GM21515 (cell line): ENCODE measurements around the gene TLE1.
"Not testable (repeated sequence)": the region's sequence is repeated elsewhere in the genome, so short reads cannot be mapped to it uniquely, and the experiment has no call there.

Source experiments
- ATAC-seq: cut with Tn5 transposase; IDR thresholded peaks from one replicate; pipeline ENCODE4 v1.9.1; 2021; ENCODE audit not compliant: unreplicated experiment

The TLE1 gene

GRCh38 chr9:81623778-81624177 is 65.6 kb downstream of the TLE1 start:
- no peak for ATAC-seq

GRCh38 chr9:81622471-81623255 is 66.7 kb downstream of the TLE1 start:
- ATAC-seq, result no peak

GRCh38 chr9:81621785-81622259 is 67.5 kb downstream of the TLE1 start:
- ATAC-seq, result no peak

- ATAC-seq, result no peak
Observed at GRCh38 chr9:81621118-81621517, 68.2 kb downstream of the TLE1 start.

DNA sequence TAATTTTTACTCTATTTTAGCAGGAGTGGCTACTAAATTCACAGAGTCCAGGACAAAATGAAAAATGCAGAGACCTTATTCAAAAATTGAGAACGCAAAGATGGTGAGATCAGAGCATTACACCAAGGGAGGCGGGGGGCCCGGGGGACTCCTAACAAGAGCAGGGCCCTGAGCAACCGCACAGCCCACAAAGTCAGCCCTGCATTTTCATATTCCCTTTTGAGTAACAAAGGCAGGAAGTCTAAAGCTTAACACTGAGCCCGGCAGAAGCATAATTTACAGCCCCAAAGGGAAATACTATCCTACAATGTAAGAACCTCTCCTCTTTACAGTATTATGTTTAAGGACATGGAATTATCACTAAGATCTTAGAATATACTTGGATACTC is 69.4 kb downstream of the TLE1 start:
- ATAC-seq, result peak; percentile 69

DNA sequence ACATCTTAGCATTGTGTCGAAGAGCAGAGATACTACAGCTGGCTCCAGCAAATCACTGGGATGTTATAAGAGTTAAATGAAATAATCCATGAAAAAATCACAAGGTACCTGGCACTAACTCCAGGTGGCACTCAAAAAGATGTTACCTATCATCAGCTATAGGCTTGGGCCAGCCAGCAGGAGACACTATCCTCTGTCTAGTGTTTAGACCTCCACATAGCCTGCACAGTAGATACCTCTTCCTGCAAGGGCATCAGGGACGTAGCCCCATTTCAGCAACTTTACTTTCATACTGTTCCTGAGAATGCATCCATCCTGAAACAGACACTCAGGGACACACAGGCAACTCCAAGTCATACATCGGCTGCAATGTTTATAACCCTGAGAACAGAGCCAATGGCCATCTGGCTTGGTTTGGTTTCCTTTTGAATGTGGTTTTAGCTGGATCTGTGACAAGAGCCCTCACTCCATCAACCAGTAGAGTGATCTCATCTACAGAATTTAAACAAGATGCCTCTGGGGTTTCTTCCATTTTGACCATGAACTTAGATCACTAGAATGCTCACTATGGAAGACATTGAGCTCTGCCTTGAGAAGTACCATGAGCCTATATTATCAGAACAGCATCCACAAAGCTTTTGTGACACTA is 69.9 kb downstream of the TLE1 start:
- ATAC-seq, result peak; percentile 55

DNA sequence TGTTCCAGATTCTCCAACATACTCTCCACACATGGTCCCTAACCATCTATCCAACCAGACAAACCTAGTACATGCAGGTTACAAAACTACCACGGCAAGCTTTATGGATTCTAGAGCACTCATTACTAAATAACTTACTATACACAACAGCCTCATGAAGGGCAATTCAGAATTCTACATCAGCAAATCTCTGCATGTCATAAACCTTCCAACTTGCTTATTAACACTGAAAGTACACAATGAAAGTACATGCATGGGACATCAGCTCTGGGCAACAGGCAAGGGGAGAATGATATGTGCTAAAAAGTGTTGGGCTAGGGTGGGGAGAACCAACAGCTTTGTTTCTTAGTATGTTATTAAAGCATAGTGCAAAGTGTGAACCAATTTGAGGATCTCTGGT is 70.4 kb downstream of the TLE1 start:
- ATAC-seq, result no peak

DNA sequence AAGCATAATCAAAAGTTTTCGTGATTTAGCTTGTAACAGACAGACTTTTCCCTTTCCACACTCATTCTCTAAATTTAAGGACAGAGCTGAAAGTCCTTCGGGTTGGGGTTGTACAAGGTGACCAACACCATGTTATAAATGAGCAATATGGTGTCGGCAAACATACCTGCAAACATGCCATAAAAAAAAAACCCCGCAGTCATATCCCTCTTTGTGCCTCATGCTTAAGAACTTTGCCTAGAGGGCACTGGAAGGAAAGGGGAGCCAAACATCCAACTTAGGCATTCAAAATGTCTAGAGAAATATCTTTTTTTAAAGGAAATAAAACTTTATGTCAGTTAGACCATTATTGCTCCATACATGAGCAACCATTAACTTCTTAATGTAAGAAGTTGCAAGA is 73.2 kb downstream of the TLE1 start:
- ATAC-seq, result no peak

DNA sequence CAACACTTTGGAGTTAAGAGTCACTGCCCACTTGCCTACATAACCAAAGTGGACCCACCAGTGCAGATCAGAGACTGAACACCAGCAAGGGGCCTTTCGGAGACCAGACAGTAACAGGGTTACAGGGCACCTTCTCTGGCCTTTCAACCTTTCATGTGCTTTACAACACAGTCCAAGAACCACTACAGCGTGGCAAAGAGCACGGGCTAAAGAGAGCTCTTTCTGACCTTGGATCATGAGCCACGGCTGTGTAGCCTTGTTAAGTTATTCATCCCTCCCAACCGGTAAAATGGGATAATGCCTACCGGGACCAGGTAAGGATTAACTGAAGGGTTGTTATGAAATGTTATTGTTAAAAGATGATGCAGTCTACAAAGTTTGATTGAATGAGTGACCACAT is 75.0 kb downstream of the TLE1 start:
- ATAC-seq, result no peak

DNA sequence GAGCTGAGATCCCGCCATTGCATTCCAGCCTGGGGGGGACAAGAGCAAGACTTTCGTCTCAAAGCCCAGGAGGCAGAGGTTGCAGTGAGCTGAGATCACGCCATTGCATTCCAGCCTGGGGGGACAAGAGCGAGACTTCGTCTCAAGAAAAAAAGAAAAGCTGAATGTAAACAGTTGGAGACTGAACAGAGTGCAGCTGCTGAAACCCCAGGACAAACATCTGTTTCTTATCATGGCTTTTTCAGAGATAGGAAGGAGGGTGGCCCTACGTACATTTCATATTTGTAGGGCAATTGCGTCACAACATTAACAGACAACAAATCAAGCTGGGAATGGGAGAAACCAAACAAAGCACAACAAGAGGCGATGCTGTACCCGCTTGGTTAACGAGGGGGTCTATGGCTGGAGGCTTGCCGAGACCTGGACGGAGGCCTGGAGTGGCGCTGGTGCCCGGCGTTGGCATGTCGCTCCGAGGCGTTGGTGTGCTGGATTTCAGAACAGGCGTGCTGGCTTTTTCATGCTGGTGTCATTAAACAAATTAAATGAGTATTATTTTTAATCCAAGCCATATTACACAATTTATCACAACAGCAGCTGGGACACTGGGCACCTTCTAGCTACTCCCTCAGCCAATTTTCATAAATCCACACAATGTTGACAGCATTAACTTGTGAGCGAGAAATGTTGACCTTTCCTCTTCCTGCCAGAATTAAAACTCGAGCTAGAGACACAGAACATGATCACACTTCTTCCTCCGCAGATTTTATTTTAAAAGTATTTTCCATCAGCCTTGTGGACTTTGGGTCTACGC is 76.1 kb downstream of the TLE1 start:
- ATAC-seq, result no peak

GRCh38 chr9:81611664-81612063 is 77.7 kb downstream of the TLE1 start:
- ATAC-seq, result no peak

DNA sequence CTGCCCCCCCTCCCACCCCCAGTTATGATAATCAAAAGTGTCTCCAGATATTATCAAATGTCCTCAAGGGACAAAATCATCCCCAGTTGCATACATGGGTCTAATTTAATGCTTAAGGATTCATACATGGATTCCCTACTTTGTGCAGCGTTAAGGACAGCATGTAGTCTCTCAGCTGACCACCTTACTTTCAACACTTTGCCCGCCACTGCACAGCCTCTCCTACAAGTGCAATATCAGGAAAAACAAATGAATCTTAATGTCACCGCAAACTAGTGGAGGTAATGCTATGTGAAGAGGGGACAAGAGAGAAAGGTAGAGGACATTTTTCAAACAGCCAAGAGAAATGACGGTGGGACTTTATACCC is 78.6 kb downstream of the TLE1 start:
- no peak for ATAC-seq

DNA sequence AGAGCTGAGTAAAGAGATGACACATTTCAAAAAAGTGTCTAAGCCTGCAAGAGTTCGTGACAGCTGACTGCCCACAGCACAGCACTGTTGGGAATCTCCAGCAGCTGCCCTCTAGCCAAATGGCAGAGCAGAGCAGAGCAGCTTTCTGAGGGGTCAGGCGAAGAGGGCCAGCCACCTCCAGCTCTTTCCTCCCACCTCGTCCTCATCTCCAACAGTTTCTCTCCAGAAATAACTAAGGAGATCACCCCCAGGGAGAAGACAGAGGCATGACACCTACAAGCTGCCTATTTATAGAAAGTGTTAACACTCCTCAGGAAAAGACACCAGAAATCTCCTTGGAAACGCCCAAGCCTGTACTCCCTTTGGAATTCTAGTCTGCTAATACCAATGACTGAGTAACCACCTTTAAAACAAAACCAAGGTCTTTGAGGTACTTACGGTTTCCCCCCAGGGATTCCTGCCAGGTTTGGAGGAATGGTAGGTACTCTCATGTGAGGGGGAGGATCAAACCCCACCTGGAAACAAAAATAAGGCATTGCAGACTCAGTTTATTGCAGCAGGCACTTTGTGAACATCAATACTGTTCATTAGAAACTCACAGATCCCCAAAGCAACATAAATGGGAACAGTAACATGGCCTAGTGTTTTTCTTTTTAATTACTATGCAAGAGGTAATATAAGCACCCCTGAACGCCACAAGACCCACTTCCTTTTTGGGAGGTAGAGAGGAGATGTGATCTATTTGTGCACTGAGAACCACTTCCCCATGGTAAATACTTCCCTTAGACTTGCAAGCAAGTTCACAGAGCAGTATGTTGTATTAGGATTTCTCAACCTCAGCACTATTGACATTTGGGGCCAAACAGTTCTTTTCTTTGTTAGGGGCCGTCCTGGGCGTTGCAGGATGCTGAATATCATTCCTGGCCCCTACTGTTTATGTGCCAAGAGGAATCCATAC is 79.3 kb downstream of the TLE1 start:
- no peak for ATAC-seq

- no peak for ATAC-seq
Observed at GRCh38 chr9:81608289-81608657, 81.1 kb downstream of the TLE1 start.

- ATAC-seq, result no peak
Observed at GRCh38 chr9:81607593-81608288, 81.6 kb downstream of the TLE1 start.

DNA sequence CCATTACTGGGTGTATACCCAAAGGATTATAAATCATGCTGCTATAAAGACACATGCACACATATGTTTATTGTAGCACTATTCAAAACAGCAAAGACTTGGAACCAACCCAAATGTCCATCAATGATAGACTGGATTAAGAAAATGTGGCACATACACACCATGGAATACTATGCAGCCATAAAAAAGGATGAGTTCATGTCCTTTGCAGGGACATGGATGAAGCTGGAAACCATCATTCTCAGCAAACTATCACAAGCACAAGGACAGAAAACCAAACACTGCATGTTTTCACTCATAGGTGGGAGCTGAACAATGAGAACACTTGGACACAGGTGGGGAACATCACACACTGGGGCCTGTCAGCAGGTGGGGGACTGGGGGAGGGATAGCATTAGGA is 83.1 kb downstream of the TLE1 start:
- not testable (repeated sequence) for ATAC-seq

- ATAC-seq, result no peak
Observed at GRCh38 chr9:81605170-81605670, 84.1 kb downstream of the TLE1 start.

GRCh38 chr9:81604306-81605169 is 84.8 kb downstream of the TLE1 start:
- no peak for ATAC-seq
